Ishikawa (cell line): Measurements from ENCODE around the gene PHLDA2.

ENCODE experiments used
- CEBPB ChIP-seq: IDR thresholded peaks from 2 replicates; pipeline ENCODE4 v1.6.1; 2012
- CREB1 ChIP-seq: IDR thresholded peaks from 2 replicates; pipeline ENCODE4 v1.6.1; 2012; ENCODE audit warnings: low read depth
- EGR1 ChIP-seq: IDR thresholded peaks from 2 replicates; pipeline ENCODE4 v1.6.1; 2012
- EP300 ChIP-seq: IDR thresholded peaks from 2 replicates; pipeline ENCODE4 v1.6.1; 2012; ENCODE audit warnings: borderline replicate concordance
- FOXM1 ChIP-seq: IDR thresholded peaks from 2 replicates; pipeline ENCODE4 v1.6.1; 2012; ENCODE audit warnings: low read depth, borderline replicate concordance
- MAX ChIP-seq: IDR thresholded peaks from 2 replicates; pipeline ENCODE4 v1.6.1; 2012
- NFIC ChIP-seq: IDR thresholded peaks from 2 replicates; pipeline ENCODE4 v1.6.1; 2012
- RAD21 ChIP-seq: IDR thresholded peaks from 2 replicates; pipeline ENCODE4 v1.6.1; 2012; ENCODE audit warnings: low read depth
- REST ChIP-seq: IDR thresholded peaks from 2 replicates; pipeline ENCODE4 v1.6.1; 2012; ENCODE audit warnings: low read depth, mild to moderate bottlenecking
- TAF1 ChIP-seq: IDR thresholded peaks from 2 replicates; pipeline ENCODE4 v1.6.1; 2012; ENCODE audit warnings: low read depth, mild to moderate bottlenecking
- TCF12 ChIP-seq: IDR thresholded peaks from 2 replicates; pipeline ENCODE4 v1.6.1; 2012; ENCODE audit warnings: low read depth
- TEAD4 ChIP-seq: IDR thresholded peaks from 2 replicates; pipeline ENCODE4 v1.6.1; 2012
- USF1 ChIP-seq: IDR thresholded peaks from 2 replicates; pipeline ENCODE4 v1.6.1; 2012
- YY1 ChIP-seq: IDR thresholded peaks from 2 replicates; pipeline ENCODE4 v1.6.1; 2012; ENCODE audit warnings: low read depth
- ZBTB7A ChIP-seq: IDR thresholded peaks from 2 replicates; pipeline ENCODE4 v1.6.1; 2012; ENCODE audit warnings: low read depth

PHLDA2 gene

GRCh38 chr11:2928605-2929530, at the start of gene PHLDA2:
TSS of gene PHLDA2 (minus strand) at chr11:2929420. CDS start at chr11:2929364, 56 bp downstream.
- peak; percentile 79 for TF ChIP-seq TAF1
- TF ChIP-seq EGR1: no peak
- TF ChIP-seq YY1: no peak
- TF ChIP-seq MAX: peak; percentile 90
- TF ChIP-seq CREB1: no peak
- 0 out of 2 replicates have a peak, but pooled peaks have one; percentile 24 for TF ChIP-seq NFIC
- TF ChIP-seq EP300: no peak
- TF ChIP-seq ZBTB7A: 0 out of 2 replicates have a peak, but pooled peaks have one; percentile 35
- TF ChIP-seq TCF12: peak; percentile 14; the same call in 1 of the 2 replicates

GRCh38 chr11:2977113-2977512, 47.9 kb upstream of the PHLDA2 start:
- TF ChIP-seq CEBPB (no peak), CREB1 (no peak), EP300 (no peak), USF1 (no peak), EGR1 (no peak)

GRCh38 chr11:2976294-2977063, 47.3 kb upstream of the PHLDA2 start:
- TF ChIP-seq YY1 (no peak), NFIC (no peak), REST (no peak), CEBPB (no peak), CREB1 (no peak), TCF12 (no peak), USF1 (no peak), FOXM1 (no peak), MAX (no peak), TAF1 (no peak), RAD21 (no peak), ZBTB7A (no peak), EP300 (no peak), TEAD4 (no peak)

- TF ChIP-seq RAD21 (peak; percentile 50), YY1 (no peak)
These were observed 46.4 kb upstream of the PHLDA2 start for GRCh38 chr11:2975594-2975993.

- no peak for TF ChIP-seq RAD21
- TF ChIP-seq ZBTB7A: no peak
- TF ChIP-seq TCF12: no peak
- TF ChIP-seq CREB1: no peak
- no peak for TF ChIP-seq TAF1
These were observed 45.1 kb upstream of the PHLDA2 start for GRCh38 chr11:2974272-2974671.

- TF ChIP-seq RAD21 (no peak), CREB1 (no peak), CEBPB (no peak), YY1 (no peak), ZBTB7A (no peak), FOXM1 (no peak), MAX (no peak), NFIC (no peak), REST (no peak), TAF1 (no peak), EGR1 (no peak), TEAD4 (no peak), TCF12 (no peak), EP300 (no peak), USF1 (no peak)
These were observed 39.2 kb upstream of the PHLDA2 start for GRCh38 chr11:2968341-2968900.
